ENCODE results near the gene KIF6. TPM values are rescaled to one million over a fixed set of nuclear protein-coding genes. Genes with fewer than 3 reads are reported as not detected.
"Not testable (repeated sequence)": the region's sequence is repeated elsewhere in the genome, so short reads cannot be mapped to it uniquely, and the experiment has no call there.

KIF6 gene
- total and polyA plus RNA-seq, 4 donors = 1.1 to 7.8 (median 4.5) TPM

DNA sequence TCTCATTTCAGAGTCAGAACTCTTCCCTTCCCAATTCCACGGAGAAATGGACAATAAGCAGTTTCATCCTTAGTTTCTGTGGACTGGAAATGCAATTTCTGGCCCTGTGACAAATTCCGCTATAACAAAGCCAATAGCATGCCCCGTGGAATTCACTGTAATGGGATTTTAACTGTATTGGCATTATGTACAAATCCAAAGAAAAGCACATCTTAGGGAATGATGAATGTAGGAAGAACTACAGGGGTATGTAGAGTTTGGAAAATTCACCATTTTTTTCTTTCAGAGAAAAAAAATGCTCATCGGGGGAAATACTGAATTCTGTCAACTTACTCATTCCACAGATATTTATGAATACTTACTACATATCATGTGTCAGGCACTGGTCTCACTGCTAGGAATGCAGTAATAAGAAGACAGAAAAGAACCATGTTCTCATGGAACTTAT lies 43.5 kb downstream of the KIF6 start:
- Histone ChIP-seq H3K4me1 (ENCODE audit: control insufficient read depth in 5 of 5, insufficient read depth in 5 of 5, low read length in 5 of 5) (peaks cover 0 to 30% (median 0%) of the 10 kb centered on the region in 5 donors), H3K9me3 (ENCODE audit: control insufficient read depth in 4 of 4, insufficient read depth in 3 of 4, low read length in 3 of 4) (no peaks in the 10 kb centered on the region), H3K27me3 (ENCODE audit: control insufficient read depth in 3 of 3, insufficient read depth in 3 of 3, low read length in 2 of 3) (no peaks in the 10 kb centered on the region), H3K27ac (ENCODE audit: low read depth in 1 of 2, low read length in 1 of 2) (no peak overlapping the region), H3K36me3 (ENCODE audit: control insufficient read depth in 4 of 4, insufficient read depth in 4 of 4, low read length in 4 of 4) (no peaks in the 10 kb centered on the region), H3K9ac (ENCODE audit: insufficient read depth in 1 of 2, low read length in 2 of 2) (no peak overlapping the region), H3K4me3 (no peak overlapping the region)
- WGBS, 2 donors = 42 to 68% methylated on average over 4 of the region's 4 CpGs
- peak in 2 of 3 donors; percentile 67 to 70 for DNase-seq
- no peak for ATAC-seq (ENCODE audit: insufficient read depth, low FRiP score)
- TF ChIP-seq CTCF (IDR thresholded peaks at IDR 0.05; ENCODE audit: control extremely low read depth, extremely low read depth) = no peak

DNA sequence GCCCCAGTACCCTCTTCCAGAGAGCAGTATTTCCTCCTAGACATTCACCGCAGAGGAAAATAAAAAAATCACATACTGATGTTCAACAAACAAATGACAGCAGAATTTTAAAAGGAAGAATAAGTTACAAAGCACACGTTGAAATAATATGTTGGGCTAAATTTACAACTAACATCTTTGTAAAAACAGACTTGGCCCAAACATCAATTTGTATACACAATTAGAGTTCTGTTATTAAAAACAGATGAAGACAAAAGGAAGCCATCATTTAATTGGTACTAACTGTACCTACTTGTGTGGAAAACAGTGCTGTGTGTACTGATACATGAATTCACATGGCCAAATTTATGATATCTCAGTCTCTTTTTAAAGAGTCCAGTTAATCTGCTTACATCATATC lies 46.3 kb downstream of the KIF6 start:
- DNase-seq (no peak), ATAC-seq (ENCODE audit: insufficient read depth, low FRiP score) (no peak)
- H3K9me3 ChIP-seq (ENCODE audit: control insufficient read depth in 4 of 4, insufficient read depth in 3 of 4, low read length in 3 of 4) = no peaks in the 10 kb centered on the region
- WGBS, 2 donors = 83 to 90% methylated on average over 2 of the region's 2 CpGs
- peaks cover 0 to 14% (median 0%) of the 10 kb centered on the region in 5 donors for H3K4me1 ChIP-seq (ENCODE audit: control insufficient read depth in 5 of 5, insufficient read depth in 5 of 5, low read length in 5 of 5)
- no peak for TF ChIP-seq CTCF (IDR thresholded peaks at IDR 0.05; ENCODE audit: control extremely low read depth, extremely low read depth)
- no peak overlapping the region for H3K27ac ChIP-seq (ENCODE audit: low read depth in 1 of 2, low read length in 1 of 2)
- no peak overlapping the region for H3K9ac ChIP-seq (ENCODE audit: insufficient read depth in 1 of 2, low read length in 2 of 2)
- no peak overlapping the region for H3K4me3 ChIP-seq
- no peaks in the 10 kb centered on the region for H3K36me3 ChIP-seq (ENCODE audit: control insufficient read depth in 4 of 4, insufficient read depth in 4 of 4, low read length in 4 of 4)
- no peaks in the 10 kb centered on the region for H3K27me3 ChIP-seq (ENCODE audit: control insufficient read depth in 3 of 3, insufficient read depth in 3 of 3, low read length in 2 of 3)

DNA sequence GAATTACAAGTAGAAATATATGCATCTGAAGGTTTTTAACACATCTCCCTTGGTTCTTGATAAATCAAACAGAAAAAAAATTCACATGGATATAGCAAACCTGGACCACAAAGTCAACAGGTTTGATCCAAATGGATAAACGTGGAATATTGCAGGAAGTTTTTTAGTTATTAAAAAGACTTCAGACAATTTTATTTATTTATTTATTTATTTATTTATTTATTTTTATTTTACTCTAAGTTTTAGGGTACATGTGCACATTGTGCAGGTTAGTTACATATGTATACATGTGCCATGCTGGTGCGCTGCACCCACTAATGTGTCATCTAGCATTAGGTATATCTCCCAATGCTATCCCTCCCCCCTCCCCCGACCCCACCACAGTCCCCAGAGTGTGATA lies 47.9 kb downstream of the KIF6 start:
- H3K9me3 ChIP-seq (ENCODE audit: control insufficient read depth in 4 of 4, insufficient read depth in 3 of 4, low read length in 3 of 4); DNase-seq; H3K9ac ChIP-seq (ENCODE audit: insufficient read depth in 1 of 2, low read length in 2 of 2); ATAC-seq (ENCODE audit: insufficient read depth, low FRiP score); H3K27ac ChIP-seq (ENCODE audit: low read depth in 1 of 2, low read length in 1 of 2); H3K4me3 ChIP-seq; H3K36me3 ChIP-seq (ENCODE audit: control insufficient read depth in 4 of 4, insufficient read depth in 4 of 4, low read length in 4 of 4); H3K27me3 ChIP-seq (ENCODE audit: control insufficient read depth in 3 of 3, insufficient read depth in 3 of 3, low read length in 2 of 3): not testable (repeated sequence)
- H3K4me1 ChIP-seq (ENCODE audit: control insufficient read depth in 5 of 5, insufficient read depth in 5 of 5, low read length in 5 of 5) = peaks cover 0 to 14% (median 0%) of the 10 kb centered on the region in 5 donors
- 94 to 95% methylated on average over 2 of the region's 3 CpGs for WGBS, 2 donors

GRCh38 chr6:39670519-39670918 lies 54.7 kb downstream of the KIF6 start:
- no peak overlapping the region for H3K27ac ChIP-seq (ENCODE audit: low read depth in 1 of 2, low read length in 1 of 2)
- no peaks in the 10 kb centered on the region for H3K27me3 ChIP-seq (ENCODE audit: control insufficient read depth in 3 of 3, insufficient read depth in 3 of 3, low read length in 2 of 3)
- H3K9me3 ChIP-seq (ENCODE audit: control insufficient read depth in 4 of 4, insufficient read depth in 3 of 4, low read length in 3 of 4) = peaks cover 0 to 2% (median 0%) of the 10 kb centered on the region in 4 donors
- 93% methylated on average over 2 of the region's 2 CpGs for WGBS, 2 donors
- no peak for TF ChIP-seq CTCF (IDR thresholded peaks at IDR 0.05; ENCODE audit: control extremely low read depth, extremely low read depth)
- H3K4me3 ChIP-seq = no peak overlapping the region
- DNase-seq (no peak), ATAC-seq (ENCODE audit: insufficient read depth, low FRiP score) (no peak)
- H3K36me3 ChIP-seq (ENCODE audit: control insufficient read depth in 4 of 4, insufficient read depth in 4 of 4, low read length in 4 of 4) = no peaks in the 10 kb centered on the region
- no peak overlapping the region for H3K9ac ChIP-seq (ENCODE audit: insufficient read depth in 1 of 2, low read length in 2 of 2)
- peaks cover 0 to 24% (median 4%) of the 10 kb centered on the region in 5 donors for H3K4me1 ChIP-seq (ENCODE audit: control insufficient read depth in 5 of 5, insufficient read depth in 5 of 5, low read length in 5 of 5)

All from lung (tissue), 12 donors.